Measurements from ENCODE around the gene UPK1A. TPM values are rescaled to one million over a fixed set of nuclear protein-coding genes. Genes with fewer than 3 reads are reported as not detected.
"Not testable (repeated sequence)": the region's sequence is repeated elsewhere in the genome, so short reads cannot be mapped to it uniquely, and the experiment has no call there.

UPK1A gene
- total and polyA plus RNA-seq, 2 donors (not counting 3 experiments of a cell fraction or from before 2014, with no cell fraction given) = not detected

DNA sequence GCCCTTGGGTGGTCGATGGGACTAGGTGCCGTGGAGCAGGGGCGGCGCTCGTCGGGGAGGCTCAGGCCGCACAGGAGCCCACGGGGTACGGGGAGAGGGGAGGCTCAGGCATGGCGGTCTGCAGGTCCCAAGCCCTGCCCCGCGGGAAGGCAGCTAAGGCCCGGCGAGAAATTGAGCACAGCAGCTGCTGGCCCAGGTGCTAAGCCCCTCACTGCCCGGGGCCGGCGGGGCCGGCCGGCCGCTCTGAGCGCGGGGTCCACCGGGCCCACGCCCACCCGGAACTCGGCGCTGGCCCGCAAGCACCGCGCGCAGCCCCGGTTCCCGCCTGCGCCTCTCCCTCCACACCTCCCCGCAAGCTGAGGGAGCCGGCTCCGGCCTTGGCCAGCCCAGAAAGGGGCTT lies 24.8 kb downstream of the UPK1A start:
- H3K4me2 ChIP-seq (ENCODE audit: insufficient read depth, low read length); H3K36me3 ChIP-seq (ENCODE audit: control insufficient read depth in 2 of 2, extremely low read depth in 1 of 2, insufficient read depth in 2 of 2, low read length in 2 of 2); H3K4me1 ChIP-seq (ENCODE audit: control insufficient read depth, extremely low read depth, insufficient read depth, low read length); POLR2A ChIA-PET; H3K27ac ChIP-seq (ENCODE audit: insufficient read depth, low read depth, low read length); H3K9ac ChIP-seq (replicated peaks; ENCODE audit: extremely low read depth, insufficient read depth, low read length); H3K4me3 ChIP-seq (replicated peaks in 1 of 3; ENCODE audit: insufficient read depth in 1 of 3, low read depth in 1 of 3, low read length in 3 of 3); DNase-seq (ENCODE audit: low read depth, low spot score); FAIRE-seq; H2AFZ ChIP-seq (ENCODE audit: low read depth, low read length); H3K79me2 ChIP-seq (ENCODE audit: control insufficient read depth, insufficient read depth, low read length); dilution Hi-C loops (cut with MboI; ENCODE audit: extremely low pct_ligation_motif_present, low sequenced_read_pairs); BruUV-seq (replicated peaks); H4K20me1 ChIP-seq (replicated peaks; ENCODE audit: control insufficient read depth, extremely low read depth, insufficient read depth, low read length); H3K9me1 ChIP-seq (replicated peaks; ENCODE audit: control insufficient read depth, extremely low read depth, insufficient read depth, low read length); H3K9me3 ChIP-seq (replicated peaks; ENCODE audit: control insufficient read depth, insufficient read depth, low read length); H3K27me3 ChIP-seq (ENCODE audit: control insufficient read depth in 2 of 2, insufficient read depth in 2 of 2, low read length in 2 of 2): not testable (repeated sequence)
- CTCF ChIA-PET = interaction anchor here (2.9 to 6.8 kb wide), 2 partner anchors 12 to 129 kb away, joined by 12 to 54 read pairs; no protein-coding TSS in a partner anchor
- intact Hi-C loops (cut with micrococcal nuclease) = loop anchor here (5.0 kb wide), 1 partner anchor 144 kb away; the partner anchor contains the start of gene TMEM147

- Histone ChIP-seq H3K36me3 (ENCODE audit: control insufficient read depth in 2 of 2, extremely low read depth in 1 of 2, insufficient read depth in 2 of 2, low read length in 2 of 2) (no peaks in the 10 kb centered on the region), H3K79me2 (ENCODE audit: control insufficient read depth, insufficient read depth, low read length) (no peaks in the 10 kb centered on the region), H3K9ac (replicated peaks; ENCODE audit: extremely low read depth, insufficient read depth, low read length) (no peak overlapping the region), H4K20me1 (replicated peaks; ENCODE audit: control insufficient read depth, extremely low read depth, insufficient read depth, low read length) (no peaks in the 10 kb centered on the region), H3K4me1 (ENCODE audit: control insufficient read depth, extremely low read depth, insufficient read depth, low read length) (no peaks in the 10 kb centered on the region), H3K4me2 (ENCODE audit: insufficient read depth, low read length) (no peak overlapping the region), H3K4me3 (replicated peaks in 1 of 3; ENCODE audit: insufficient read depth in 1 of 3, low read depth in 1 of 3, low read length in 3 of 3) (no peak overlapping the region), H3K9me3 (replicated peaks; ENCODE audit: control insufficient read depth, insufficient read depth, low read length) (no peaks in the 10 kb centered on the region), H2AFZ (ENCODE audit: low read depth, low read length) (no peak overlapping the region), H3K9me1 (replicated peaks; ENCODE audit: control insufficient read depth, extremely low read depth, insufficient read depth, low read length) (no peaks in the 10 kb centered on the region), H3K27me3 (ENCODE audit: control insufficient read depth in 2 of 2, insufficient read depth in 2 of 2, low read length in 2 of 2) (no peaks in the 10 kb centered on the region), H3K27ac (ENCODE audit: insufficient read depth, low read depth, low read length) (no peak overlapping the region)
- dilution Hi-C loops (cut with MboI; ENCODE audit: extremely low pct_ligation_motif_present, low sequenced_read_pairs) = no loop called here
- DNase-seq (ENCODE audit: low read depth, low spot score) = no peak
- CTCF ChIA-PET = interaction anchor here (2.9 to 6.8 kb wide), 2 partner anchors 11 to 128 kb away, joined by 12 to 54 read pairs; no protein-coding TSS in a partner anchor
- POLR2A ChIA-PET = no interaction called here
- BruUV-seq (replicated peaks) = no TSS peak
- intact Hi-C loops (cut with micrococcal nuclease) = loop anchor here (5.0 kb wide), 1 partner anchor 145 kb away; the partner anchor contains the start of gene TMEM147
- TF ChIP-seq MAX (IDR thresholded peaks at IDR 0.05; ENCODE audit: insufficient read depth, insufficient read length) (no peak), FOS (IDR thresholded peaks at IDR 0.05; ENCODE audit: borderline replicate concordance, insufficient read depth, low read length) (no peak), CTCF (IDR thresholded peaks at IDR 0.05; ENCODE audit: extremely low read depth in 1 of 2, insufficient read depth in 1 of 2, low read depth in 1 of 2, low read length in 2 of 2) (no peak), GATA2 (IDR thresholded peaks at IDR 0.05; ENCODE audit: insufficient read depth, insufficient read length, low read depth, low read length) (no peak), MYC (IDR thresholded peaks at IDR 0.05; ENCODE audit: low read depth, low read length) (no peak), POLR2AphosphoS5 (IDR thresholded peaks at IDR 0.05; ENCODE audit: insufficient read depth, low read depth, low read length) (no peak), POLR2A (IDR thresholded peaks at IDR 0.05; ENCODE audit: low read depth, low read length) (no peak), JUN (IDR thresholded peaks at IDR 0.05; ENCODE audit: borderline replicate concordance, insufficient read depth, insufficient read length, low read depth) (no peak), EZH2 (IDR thresholded peaks at IDR 0.05; ENCODE audit: borderline replicate concordance, low read depth, low read length, severe bottlenecking) (no peak)
- no peak for FAIRE-seq
Observed at GRCh38 chr19:35692010-35692409, 25.7 kb downstream of the UPK1A start.
